Thyroid gland (tissue), 4 donors: Measurements from ENCODE around the gene BFSP1. TPM values are rescaled to one million over a fixed set of nuclear protein-coding genes. Genes with fewer than 3 reads are reported as not detected.

Experiments
- DNase-seq, 2 donors: peaks; one replicate each; pipeline ENCODE4 v3.0.0-alpha.2; 2019
- H3K27ac ChIP-seq, 3 donors: fragments of 200-600 bp; sonication (generic); 1 replicate in 2 of 3; 2 replicates in 1 of 3; pipeline ENCODE4 v1.5.1; 2016 to 2019; ENCODE audit warnings: mild to moderate bottlenecking in 1 of 3, moderate library complexity in 1 of 3
- H3K27me3 ChIP-seq: fragments of 200-600 bp; sonication (generic); one replicate; pipeline ENCODE4 v1.5.1; 2019
- H3K36me3 ChIP-seq, 2 donors: fragments of 200-600 bp; sonication (generic); one replicate each; pipeline ENCODE4 v1.5.1; 2016 to 2019
- H3K4me1 ChIP-seq, 2 donors: fragments of 200-600 bp; sonication (generic); one replicate each; pipeline ENCODE4 v1.5.1; 2017 to 2019
- H3K4me3 ChIP-seq, 3 donors: fragments of 200-600 bp; sonication (generic); replicated peaks in 1 of 3; 1 replicate in 2 of 3; 2 replicates in 1 of 3; pipeline ENCODE4 v1.5.1; 2016; ENCODE audit warnings: mild to moderate bottlenecking in 1 of 3
- H3K9me3 ChIP-seq: fragments of 200-600 bp; sonication (generic); one replicate; pipeline ENCODE4 v1.5.1; 2017
- CTCF ChIP-seq, 6 experiments: fragments of 200-600 bp in 3 of 6; fragments of 450-650 bp in 3 of 6; sonication (generic) in 3 of 6; IDR thresholded peaks; one replicate each; pipeline ENCODE4 v1.5.1; 2016 to 2019; ENCODE audit warnings: antibody characterized with exemption in 6 of 6, mild to moderate bottlenecking in 2 of 6, inconsistent platforms in 1 of 6, moderate library complexity in 1 of 6
- POLR2A ChIP-seq, 2 donors: fragments of 450-650 bp; IDR thresholded peaks; one replicate each; pipeline ENCODE4 v1.6.1; 2017; ENCODE audit warnings: antibody characterized with exemption in 2 of 2, mild to moderate bottlenecking in 2 of 2, moderate library complexity in 1 of 2
- WGBS, 2 donors: methylation state at CpG; one replicate each; pipeline ENCODE4 v1.1.5; 2017; 5-methylcytosine and 5-hydroxymethylcytosine counted together
- intact Hi-C: fragments of 100-400 bp; cut with DNase I; formaldehyde crosslinking; loops from one replicate; pipeline ENCODE4 v1.15.1; 2023
- total RNA-seq, 4 donors: library from RNA; depleted of rRNA; stranded (reverse); fragments of >200 nt; gene quantifications; one replicate each; pipeline ENCODE4 v1.2.3, GENCODE V29; 2016

Gene BFSP1
- total RNA-seq, 4 donors from 2014 or later = 2.7 to 8.7 (median 4.2) TPM

- WGBS, 2 donors = 95% methylated on average over 5 of the region's 5 CpGs
- intact Hi-C loops = no loop called here
These were observed 60.7 kb downstream of the BFSP1 start for GRCh38 chr20:17470521-17470920.

GRCh38 chr20:17469246-17470030 is 61.7 kb downstream of the BFSP1 start:
- no peaks in the 10 kb centered on the region for H3K36me3 ChIP-seq
- intact Hi-C loops = no loop called here
- no peaks in the 10 kb centered on the region for H3K27me3 ChIP-seq
- DNase-seq = no peak
- no peak overlapping the region for H3K4me3 ChIP-seq
- 93 to 94% methylated on average over 7 of the region's 7 CpGs for WGBS, 2 donors
- H3K27ac ChIP-seq = no peak overlapping the region
- H3K9me3 ChIP-seq = no peaks in the 10 kb centered on the region
- TF ChIP-seq CTCF (IDR thresholded peaks at IDR 0.05) (no peak), POLR2A (IDR thresholded peaks at IDR 0.05) (no peak)
- H3K4me1 ChIP-seq = peaks cover 8 to 12% of the 10 kb centered on the region in 2 donors

More at GRCh38 chr20:17470521-17470920, 60.7 kb downstream of the BFSP1 start:
- Histone ChIP-seq H3K27ac (no peak overlapping the region), H3K36me3 (no peaks in the 10 kb centered on the region), H3K9me3 (no peaks in the 10 kb centered on the region), H3K4me3 (no peak overlapping the region), H3K4me1 (peaks cover 8 to 12% of the 10 kb centered on the region in 2 donors), H3K27me3 (no peaks in the 10 kb centered on the region)
- TF ChIP-seq POLR2A (IDR thresholded peaks at IDR 0.05) (no peak), CTCF (IDR thresholded peaks at IDR 0.05) (no peak)
- no peak for DNase-seq

GRCh38 chr20:17468073-17468840 is 62.9 kb downstream of the BFSP1 start:
- Histone ChIP-seq H3K9me3 (no peaks in the 10 kb centered on the region), H3K27ac (no peak overlapping the region), H3K4me1 (peaks cover 8 to 12% of the 10 kb centered on the region in 2 donors), H3K4me3 (no peak overlapping the region), H3K36me3 (no peaks in the 10 kb centered on the region), H3K27me3 (no peaks in the 10 kb centered on the region)
- intact Hi-C loops = no loop called here
- TF ChIP-seq CTCF (IDR thresholded peaks at IDR 0.05) = no peak
- TF ChIP-seq POLR2A (IDR thresholded peaks at IDR 0.05) = no peak
- DNase-seq = no peak
- 69 to 81% methylated on average over 8 to 13 of the region's 24 CpGs for WGBS, 2 donors

- peaks cover 3 to 8% of the 10 kb centered on the region in 2 donors for H3K4me1 ChIP-seq
- no peak for DNase-seq
- TF ChIP-seq CTCF (IDR thresholded peaks at IDR 0.05) (no peak), POLR2A (IDR thresholded peaks at IDR 0.05) (no peak)
- intact Hi-C loops = no loop called here
- 87% methylated on average over 4 of the region's 4 CpGs for WGBS, 2 donors
- H3K4me3 ChIP-seq = no peak overlapping the region
- no peaks in the 10 kb centered on the region for H3K36me3 ChIP-seq
- no peak overlapping the region for H3K27ac ChIP-seq
- no peaks in the 10 kb centered on the region for H3K9me3 ChIP-seq
- no peaks in the 10 kb centered on the region for H3K27me3 ChIP-seq
These were observed 64.0 kb downstream of the BFSP1 start for GRCh38 chr20:17467120-17467655.
